NCI-H1694 (cell line): ENCODE data around the gene MNX1.

Experiments
- DNase-seq: peaks from one replicate; lab custom pipeline; 2025; lab: John Stamatoyannopoulos, UW

MNX1 gene

DNA sequence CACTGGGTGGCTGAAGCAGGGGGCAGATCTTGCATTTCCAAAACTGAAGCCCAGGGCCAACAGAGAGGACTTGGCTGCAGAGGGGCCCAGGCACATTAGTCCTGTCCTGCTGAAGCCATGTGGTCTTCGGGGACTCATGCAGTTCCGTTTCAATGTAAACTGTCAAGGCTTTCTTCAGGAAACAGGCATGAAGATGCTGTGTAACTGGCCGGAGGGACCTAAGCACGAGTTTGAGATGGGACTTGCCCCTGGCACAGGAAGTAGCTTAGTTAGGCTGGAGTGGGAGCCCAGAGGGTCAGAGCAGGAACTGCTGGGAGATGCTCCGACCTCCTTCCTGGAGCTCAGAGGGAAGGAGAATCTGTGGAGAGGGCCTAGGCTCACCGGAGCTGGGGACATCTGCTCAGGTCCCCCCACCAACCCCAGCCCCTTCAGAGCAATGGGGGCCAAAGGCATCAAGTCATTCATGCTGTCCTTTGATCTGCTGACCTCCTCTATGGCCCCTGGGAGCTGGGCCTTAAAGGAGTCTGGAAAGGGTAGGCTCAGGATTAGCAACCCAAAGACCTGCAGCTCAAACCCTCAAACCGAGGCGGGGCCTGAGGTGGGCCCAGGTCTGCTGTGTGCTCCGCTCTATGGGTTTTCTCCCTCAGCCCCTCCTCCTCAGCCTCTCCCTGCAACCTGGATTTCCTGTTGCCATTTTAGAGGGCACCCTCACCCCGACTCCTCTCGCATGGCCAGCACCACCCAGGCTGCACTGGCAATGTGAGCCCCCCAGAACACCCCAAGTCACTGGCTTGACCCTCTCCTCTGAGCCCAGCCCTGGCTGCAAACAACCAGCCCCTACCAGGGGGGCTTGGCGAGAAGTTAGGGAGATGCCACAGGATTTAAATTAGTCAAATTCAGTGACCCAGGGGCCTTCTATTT, 4.4 kb upstream of the MNX1 start:
- DNase-seq = no peak

DNA sequence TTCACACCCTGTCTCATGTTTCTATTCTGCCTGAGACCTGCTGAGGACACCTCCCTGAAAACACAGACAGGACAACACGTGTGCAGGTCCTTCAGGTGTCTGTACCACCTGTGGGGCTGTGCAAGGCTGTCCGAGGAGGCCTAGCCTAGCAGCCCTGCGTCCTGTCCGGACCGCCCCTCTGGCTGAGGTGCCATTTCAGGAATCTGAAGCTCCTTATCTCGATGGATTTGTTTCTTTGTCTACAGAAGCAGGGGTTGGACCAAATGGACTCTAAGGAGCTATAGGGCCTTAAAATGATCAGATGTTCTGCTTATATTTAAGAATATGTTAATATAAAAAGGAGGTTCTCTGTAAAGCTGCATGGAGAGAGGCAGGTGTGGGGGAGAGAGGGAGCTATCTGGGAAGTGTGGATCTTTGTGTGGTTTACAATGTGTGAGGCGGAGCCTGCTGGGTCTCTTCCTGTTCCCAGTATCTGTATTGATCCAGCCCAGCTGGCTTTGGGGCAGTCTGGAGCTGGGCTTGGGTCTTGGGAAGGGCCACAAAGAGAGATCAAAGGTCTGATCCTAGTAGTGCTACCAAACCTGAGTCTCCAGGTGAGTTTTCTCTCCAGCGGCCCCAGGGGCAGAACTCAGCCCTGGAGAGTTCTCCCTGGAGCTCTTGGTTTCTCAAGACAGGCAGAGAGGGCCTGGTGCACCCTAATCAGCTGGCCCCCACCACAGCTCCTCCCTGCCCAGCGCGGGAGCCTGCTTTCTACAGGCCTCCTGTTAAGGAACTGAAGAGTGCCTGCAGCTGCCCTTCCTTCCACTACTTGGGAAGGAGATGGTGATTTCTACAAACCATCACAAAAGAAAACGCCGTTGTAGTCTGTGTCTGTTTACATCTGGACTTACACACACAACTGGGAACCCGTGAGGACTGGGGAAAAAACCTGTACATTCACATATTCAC, 3.4 kb upstream of the MNX1 start:
- no peak for DNase-seq

DNA sequence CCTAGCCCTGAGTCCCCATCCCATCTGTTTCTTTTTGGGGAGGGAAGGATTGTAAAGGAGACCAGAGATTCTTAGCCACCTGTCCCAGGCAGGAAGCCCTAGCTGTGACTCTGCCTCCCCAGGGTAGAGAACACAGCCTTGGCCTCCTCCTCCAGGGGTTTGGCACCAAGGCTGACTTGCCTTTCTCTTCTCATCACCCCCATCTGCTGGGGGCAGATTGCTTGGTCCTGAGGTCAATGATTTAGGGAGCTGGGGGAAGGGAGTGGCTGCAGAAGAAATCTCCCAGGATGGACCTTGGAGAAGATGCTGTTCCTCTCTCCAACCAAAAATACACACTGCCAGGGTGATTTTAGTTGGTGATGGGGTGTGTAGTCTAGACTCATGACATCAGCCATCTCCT, 2.6 kb upstream of the MNX1 start:
- DNase-seq = no peak

DNA sequence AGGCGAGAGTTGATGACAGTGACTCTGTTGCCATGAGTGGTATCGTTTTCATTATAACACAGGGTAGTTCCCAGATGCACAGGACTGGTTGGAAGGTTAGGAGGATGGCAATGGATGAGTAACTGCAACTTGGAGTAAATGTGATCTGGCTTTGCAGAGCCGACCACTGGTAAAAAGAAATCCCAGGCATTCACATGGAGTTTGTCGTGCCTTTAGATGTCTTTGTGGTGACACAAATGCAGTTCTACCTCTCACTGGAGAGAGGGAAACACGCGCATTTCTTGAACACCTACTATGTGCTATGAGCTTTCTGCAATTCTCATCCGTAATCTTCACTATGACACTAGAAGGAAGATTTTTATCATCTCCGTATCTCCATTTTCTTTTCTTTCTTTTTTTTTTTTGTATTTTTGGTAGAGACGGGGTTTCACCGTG, 1.7 kb upstream of the MNX1 start:
- DNase-seq = no peak

DNA sequence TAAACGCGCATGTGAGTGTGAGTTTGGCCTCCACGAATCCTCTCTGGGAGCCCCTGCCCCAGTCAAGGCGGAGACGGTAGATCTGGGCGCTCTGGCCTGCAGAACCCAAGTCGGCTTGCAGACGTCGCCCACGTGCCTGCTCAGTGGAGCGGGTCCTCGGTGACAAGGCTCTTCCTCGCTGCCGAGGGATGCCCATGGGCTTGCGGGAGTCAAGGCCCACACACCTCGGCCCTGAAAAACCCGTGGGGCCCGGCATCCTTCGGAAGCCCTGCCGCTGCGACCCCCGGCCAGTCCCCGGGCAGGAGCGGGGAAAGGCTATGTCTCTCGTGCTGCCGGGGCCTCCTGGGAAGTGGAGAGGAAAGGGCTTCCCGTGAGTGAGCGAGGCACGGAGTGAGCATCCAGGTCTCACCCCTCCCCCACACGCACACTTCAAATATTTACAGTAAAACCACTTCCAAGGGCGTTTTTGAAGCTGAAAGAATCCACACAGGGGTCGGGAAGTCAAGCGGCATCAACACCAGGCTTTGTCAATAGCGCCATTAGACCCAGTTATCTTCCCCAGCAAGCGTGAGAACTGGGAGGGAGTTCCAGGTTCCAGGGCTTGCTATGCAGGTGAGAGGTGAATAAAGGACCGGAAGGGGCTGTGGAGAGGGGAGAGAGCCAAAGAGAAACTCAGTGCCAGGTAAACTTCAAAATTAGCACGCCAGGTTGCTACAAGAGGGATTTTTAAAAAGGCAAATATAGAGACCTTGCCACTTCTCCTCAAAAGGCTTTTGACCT, 1.1 kb upstream of the MNX1 start:
- no peak for DNase-seq

DNA sequence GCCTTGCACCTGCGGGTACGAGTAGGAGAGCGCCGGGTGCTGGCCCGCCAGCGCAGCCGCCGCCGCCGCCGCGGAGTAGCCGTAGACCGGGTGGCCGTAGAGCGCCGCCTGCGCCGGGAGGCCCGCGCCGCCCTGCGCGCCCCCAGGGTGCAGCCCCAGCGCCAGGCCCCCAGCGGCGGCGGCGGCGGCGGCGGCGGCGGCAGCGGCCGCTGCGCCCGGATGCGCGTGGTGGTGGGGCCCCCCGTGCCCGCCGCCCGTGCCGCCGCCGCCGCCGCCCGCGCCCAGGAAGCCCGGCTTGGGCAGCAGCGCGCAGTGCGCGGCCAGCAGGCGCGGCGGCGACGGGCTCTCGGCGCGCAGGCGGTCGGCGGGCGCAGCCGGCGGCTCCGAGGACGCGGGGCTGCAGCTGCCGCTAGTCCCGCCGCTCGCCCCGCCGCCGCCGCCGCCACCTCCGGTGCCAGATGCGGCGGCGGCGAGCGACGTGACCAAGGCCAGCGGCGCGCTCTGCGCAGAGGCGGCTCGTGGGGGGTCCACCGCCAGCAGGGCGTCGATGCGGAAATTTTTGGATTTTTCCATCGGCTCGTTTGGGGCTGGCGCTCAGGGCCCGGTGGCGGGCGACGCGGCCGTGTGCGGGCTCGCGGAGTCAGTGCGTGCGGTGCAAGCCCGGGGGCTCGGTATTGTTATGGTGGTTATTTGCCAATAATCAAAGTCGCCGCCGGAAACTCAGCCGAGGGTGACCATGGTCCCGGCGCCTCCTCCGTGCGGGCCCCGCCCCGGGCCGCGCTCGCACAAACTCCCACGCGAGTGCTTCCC, 480 bp downstream of the MNX1 start:
- DNase-seq = no peak

DNA sequence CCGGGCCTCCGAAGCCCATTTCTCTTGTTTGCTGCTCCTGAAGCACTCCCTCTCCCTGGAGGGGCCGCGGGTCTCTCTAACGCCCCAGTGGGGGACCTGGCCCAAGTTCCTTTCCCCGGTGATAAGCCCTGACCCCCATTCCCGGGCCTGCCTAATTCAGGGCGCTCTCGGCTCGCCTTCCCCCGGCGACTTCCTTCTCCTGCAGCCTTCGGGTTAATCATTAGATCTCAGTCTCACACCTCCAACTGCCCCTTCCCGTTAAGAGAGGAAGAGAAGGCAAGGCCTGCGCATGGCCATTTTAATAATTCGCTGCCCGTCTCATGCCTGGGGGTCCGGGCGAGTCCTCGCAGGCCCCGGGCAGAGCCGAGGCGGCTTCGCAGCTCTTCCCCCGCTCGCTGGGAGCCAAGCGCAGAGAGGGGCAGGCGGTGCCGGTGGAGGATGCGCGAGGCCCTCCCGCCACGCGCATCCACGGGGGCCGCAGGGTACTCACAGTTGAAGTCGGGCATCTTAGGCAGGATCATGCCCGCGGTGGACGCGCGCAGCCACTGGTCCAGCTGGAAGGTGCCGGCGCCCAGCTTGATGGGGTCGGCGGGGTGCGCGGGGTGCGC, 1.2 kb downstream of the MNX1 start:
- no peak for DNase-seq

DNA sequence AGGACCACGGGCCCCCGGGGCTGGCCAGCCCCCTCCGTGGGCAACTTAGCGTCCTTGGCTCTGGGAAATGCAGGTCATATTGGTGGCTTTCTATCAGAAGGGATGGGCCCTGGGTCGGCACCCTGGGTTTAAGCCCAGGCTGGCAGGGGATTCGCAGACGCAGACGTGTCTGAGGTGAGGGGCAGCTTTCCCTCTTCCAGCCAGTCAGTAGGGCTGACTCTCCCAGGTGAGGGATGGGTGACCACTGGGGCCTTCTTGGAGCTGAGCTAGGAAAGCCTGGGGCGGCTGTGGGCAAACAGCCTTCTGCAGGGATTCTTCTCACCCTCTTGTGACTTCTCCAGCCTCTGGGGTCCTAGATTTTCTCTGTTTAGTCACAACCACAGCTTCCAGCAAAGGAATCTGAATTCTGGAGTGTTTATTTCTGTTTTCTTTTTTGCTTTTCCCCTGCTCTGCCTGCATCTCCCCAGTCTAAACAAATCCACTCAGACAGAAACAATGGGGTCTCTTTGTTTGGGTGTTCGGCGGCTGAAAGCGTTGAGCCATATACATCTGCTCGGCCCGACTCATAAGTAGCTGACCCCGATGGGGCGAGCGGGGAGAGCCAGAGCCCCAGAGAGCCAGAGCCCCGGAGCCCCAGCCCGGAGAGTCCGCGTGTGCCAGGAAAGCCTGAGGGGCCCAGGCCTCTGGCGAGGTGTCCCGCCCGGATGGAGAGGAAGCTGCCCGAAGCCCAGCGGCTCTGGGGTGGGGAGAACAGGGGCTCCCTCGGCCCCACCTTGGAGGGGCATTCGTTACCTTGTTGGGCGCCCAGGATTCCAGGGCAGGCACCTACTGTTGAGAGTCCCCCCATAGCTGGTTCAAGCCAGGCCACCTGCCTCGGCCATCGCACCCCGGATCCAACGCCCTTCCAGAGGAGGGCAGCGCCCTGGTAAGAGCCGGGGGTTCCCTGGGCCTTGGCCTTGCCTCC, 2.0 kb downstream of the MNX1 start:
- no peak for DNase-seq

DNA sequence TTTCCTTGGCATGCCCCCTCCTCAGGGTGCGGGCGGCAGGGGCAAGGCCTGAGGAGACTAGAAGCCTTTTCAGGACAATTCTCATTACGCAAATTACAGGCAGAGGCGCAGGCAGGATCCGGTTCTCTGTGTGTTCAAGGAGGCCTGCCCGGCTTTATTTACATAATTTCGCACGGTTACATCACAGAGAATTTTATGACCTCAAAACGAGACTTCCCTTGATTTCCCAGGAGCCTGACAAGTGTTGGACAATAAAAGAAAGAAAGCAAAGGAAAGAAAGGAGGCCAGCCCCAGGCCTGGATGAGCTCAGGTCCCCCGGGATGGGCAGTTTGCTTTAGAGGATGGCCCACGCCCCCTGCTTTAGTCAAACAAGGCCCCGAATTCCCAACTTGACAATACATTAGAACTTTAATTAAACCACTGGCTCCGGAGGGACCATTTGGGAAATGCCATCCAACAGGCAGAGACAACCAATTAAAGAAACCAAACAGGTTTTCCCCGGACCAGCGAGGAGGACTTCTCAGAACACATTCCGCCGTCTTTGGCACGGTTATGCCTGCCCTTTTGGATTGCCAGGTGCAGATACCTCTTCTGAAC, 2.9 kb downstream of the MNX1 start:
- no peak for DNase-seq

DNA sequence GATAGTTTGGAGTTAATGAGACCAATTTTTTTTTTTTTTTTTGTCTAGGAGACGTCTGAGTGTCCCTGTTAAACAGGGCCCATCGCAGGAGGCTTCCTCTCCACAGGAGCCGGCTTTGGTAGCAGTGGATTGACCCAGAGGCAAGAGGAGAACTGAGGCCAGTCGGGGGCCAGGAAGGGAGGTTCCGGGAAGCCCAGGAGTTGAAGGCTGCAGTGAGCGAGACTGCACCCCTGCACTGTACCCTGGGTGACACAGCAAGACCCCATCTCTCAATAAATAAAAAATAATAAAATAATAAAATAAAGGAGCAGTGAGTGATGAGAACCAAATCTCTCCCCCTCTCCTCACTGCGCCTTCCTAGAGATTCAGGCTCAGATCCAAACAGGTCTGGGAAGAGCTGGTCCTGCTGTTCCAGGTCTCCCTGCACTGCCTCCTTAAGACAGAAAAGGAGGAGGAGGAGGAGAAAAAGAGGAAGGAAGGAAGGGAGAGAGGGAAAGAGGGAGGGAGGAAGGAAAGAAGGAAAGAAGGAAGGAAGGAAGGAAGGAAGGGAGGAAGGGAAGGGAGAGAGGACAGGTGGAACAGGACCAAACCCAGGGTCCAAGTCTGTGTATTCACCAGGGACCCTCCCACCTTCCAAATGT, 3.5 kb downstream of the MNX1 start:
- no peak for DNase-seq

DNA sequence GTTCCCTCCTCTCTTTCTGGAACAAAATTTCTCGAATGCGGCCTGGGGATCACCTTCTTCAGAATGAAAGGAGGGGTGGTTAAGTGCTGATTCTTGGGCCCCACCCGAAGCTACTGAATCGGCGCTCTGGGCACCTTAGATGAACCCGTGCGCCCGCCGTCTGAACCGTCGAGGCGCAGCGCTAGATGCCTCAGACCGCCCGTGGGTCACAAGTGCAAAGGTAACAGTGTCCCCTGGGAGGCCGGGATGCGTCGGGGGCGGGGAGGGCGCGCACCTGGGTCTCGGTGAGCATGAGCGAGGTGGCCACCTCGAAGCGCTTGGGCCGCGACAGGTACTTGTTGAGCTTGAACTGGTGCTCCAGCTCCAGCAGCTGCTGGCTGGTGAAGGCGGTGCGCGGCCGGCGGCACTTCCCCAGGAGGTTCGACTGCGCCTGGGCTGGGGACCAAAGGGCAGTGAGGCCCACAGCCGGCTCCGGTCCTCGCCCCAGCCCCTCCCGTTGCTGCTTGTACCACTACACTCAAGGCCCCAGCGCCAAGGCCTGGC, 4.2 kb downstream of the MNX1 start:
- no peak for DNase-seq

DNA sequence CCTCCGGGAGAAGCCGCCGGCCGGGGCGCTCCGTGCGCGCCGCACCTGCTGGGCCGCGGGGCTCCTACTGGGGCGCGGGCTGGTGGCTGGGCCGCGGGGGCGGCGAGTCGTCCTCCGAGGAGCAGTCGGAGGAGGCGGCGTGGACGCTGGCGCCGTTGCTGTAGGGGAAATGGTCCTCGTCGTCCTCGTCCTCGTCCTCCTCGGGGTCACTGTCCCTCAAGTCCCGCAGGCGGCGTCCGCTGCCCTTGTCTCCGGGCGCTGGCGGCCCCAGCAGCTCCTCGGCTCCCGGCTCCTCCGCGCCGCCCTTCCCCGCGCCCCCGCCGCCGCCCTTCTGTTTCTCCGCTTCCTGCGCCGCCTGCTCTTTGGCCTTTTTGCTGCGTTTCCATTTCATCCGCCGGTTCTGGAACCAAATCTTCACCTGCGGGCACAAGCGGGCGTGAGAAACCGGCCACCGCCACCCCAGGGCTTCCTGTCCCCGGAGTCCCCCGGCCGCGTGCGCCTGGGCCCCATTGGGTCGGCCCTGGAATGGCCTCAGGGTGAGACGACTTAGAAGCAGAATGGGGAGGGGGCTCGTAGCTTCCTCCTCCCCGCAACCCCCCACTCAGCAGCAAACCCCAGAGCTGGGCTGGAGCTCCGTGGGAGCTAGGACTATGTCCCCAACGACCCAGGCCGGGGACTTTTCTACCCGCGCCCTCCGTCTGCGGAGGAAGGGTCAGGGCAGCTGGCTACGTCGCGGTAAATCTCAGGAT, 4.8 kb downstream of the MNX1 start:
- DNase-seq = no peak

DNA sequence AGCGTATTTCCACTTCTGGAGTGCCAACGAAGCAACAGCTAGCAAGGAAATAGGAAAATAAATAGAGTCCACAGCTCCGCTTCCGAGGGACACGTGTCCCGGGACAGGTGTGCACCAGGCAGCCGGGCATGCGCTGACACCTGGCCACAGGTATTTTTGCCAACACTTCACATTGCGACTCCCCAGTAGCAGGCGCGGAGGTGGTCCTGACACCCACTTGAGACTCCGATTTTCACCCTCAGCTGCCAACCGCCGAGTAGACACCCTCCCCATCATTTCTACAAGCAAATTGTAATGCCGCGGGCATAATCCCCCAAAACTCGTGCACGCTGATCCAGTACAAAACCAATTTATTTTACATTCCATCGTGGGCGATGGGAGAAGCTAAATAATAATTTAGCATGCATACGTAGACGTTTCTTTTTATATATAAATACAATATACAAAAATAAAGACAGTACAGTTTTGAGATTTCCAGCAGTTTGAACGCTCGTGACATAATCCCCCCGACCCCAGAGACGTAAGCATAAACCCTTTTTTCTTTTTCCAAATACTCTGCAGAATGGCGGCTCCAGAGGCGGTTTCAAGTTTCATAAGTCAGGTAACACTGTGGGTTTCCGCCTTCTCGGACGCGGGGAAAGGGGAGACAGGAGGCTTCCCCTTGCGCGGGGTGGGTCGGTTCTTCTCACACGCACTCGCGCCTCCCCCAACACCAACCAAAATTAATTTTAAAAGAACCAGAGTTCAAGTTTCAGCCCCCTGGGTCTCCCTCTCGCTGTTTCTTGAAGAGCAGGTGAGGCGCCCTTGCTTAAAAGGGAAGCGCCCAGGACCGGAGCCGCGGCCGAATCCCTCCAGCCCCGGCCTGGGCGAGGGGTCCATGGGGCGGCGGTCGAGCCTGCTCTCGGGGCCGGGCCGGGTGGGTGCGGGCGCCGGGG, 5.7 kb downstream of the MNX1 start:
- no peak for DNase-seq

DNA sequence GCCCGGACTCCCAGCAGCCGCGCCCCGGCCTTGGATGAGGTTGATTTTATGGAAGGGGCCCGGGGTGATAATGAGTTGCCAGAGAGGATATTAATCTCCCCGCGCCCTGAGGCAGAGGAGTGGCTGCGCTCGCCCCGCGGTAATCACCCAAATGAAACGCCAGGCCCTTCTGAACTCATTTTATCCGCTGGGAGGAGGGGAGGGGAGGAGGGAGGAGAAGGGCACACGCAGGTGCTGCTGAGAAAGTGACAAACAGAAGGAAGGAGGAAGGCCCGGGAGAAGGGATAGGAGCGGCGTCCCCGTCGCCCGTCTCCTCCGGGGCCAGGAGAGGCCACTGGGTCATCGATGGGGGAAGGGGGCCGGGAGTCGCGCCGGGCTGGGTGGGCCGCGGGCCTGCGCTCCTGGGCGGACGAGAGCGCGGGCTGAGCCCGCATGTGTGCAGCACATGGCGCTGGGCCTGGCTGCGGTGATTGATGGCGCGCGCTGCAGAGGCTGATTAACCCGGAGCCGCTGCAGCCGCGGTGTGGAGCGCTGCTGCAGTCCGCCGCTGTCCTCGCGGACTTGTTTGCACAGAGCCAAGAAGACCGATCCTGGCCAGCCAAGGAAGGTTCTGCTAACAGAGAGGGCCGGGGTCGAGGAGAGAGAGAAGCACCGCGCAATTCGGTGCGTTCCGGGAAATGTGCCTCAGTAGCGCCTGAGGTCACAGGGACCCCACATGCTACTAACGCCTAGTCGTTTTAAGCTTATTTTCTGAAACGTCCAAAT, 6.5 kb downstream of the MNX1 start:
- no peak for DNase-seq

DNA sequence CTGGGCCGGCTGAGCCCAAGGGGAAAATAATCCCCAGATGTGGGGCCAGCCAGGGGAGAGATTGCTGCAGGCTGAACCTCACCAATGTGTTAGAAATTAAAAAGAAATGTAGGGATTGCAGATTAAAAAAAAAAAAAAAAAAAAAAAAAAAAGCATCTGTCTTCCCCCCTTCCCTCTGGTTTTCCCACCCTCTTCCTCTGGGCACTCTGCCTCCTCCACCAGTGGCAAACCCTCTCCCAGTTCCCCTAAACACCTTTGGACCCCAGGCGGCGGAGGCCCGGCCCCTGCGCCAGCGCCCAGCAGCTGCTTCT, 7.1 kb downstream of the MNX1 start:
- no peak for DNase-seq

DNA sequence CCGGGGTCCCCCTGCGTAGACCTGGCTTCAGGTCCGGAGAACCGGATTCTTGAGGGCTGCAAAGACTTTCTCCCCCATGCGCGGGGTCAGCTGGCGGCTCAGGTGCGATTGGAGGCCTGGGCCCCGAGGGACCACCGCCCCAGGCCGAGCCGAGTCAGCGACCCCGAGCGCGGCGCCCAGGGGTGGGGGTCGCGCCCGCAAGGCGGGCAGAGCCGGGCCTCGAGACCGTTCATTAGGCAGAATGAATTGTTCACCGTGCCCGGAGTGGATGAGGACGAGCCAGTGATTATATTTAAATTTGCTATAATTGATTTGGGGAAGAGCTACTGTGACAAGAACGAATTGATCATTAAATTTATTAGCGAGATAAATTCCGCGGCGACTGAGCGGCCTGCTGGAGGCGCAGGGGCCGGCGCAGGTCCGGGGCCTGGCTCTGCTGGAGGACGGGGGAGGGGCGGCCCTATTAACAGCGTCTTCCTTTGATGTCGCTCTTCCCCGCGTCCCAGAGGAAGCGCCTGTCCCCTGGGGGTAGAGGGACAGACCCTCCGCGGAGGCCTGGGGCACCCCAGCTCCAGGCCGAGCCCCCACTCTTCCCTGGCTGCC, 7.5 kb downstream of the MNX1 start:
- no peak for DNase-seq
